ENCODE data around the gene PLSCR4.

Gene PLSCR4

DNA sequence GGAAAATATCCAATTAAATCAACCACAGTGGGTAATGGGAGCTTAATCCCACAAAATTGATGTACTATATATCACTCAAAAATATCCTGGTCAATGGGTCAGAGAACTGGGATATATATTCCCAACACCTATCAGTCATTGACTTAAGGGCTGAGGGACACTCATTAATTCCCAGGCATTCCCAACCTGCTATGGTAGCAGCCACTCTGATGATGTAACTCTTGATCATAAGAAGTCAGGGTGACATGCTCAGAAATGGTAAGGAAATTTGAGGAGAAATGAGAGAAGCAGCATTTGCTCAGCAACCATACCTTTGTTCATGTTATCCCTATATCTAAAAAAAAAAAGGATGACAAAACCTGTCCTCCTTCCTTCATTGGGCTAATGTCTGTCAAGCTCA lies 86.8 kb downstream of the PLSCR4 start:
- in situ Hi-C loops (cut with HindIII; ENCODE audit: low sequenced_read_pairs): no loop called here

DNA sequence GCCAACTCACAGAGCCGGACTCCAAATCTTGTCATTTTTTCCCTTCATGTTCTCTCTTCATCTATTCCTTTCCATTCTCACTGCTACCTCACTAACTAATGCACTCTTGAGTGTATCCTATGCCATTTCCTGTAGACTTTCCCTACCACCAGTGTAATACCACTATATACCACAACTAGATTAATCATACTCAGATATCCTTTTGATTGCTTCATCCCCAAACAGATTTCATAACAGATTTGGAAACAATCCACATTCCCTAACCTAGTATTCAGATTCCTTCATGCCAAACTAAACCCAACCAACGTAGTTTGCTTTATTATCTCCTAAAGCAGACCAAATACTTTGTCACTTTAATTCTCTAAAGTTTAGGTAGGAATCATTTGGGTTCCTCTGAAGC lies 87.3 kb downstream of the PLSCR4 start:
- in situ Hi-C loops (cut with HindIII; ENCODE audit: low sequenced_read_pairs): no loop called here

DNA sequence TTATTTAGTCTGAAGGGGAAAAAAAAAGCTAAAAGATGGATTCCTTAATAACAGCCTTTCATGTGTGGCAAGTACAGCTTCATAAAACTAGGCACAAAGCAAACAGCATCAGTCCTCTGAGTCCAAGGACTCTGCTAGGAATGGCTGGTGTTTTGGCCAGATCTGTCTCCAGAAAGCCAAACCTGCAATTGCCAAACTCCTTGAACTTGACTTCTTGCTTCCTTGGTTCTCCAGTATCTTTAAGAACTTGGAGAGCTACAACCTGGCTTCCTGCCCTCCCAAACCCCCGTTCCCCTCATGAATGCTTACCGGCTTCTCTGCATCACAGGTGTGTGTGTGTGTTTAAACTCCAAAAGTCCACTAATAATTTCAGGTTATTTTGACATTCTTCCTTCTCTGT lies 88.3 kb downstream of the PLSCR4 start:
- in situ Hi-C loops (cut with HindIII; ENCODE audit: low sequenced_read_pairs): no loop called here

DNA sequence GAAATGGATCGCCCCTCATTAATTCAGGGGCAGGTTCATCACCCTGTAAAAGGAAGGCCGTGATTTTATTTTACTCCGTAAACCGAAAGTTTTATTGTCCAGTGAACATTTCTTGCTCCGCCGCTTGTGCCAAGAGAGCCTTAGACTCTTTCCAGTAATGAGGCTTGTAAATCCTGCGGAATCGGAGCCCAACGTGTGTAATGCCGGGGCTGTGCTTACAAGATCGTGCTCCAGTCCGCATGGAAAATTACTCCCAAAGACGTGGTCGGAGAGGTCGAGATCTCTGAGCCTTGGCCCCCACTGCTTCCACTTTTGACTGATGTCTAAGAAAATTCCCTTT lies 89.3 kb downstream of the PLSCR4 start:
- in situ Hi-C loops (cut with HindIII; ENCODE audit: low sequenced_read_pairs): no loop called here

DNA sequence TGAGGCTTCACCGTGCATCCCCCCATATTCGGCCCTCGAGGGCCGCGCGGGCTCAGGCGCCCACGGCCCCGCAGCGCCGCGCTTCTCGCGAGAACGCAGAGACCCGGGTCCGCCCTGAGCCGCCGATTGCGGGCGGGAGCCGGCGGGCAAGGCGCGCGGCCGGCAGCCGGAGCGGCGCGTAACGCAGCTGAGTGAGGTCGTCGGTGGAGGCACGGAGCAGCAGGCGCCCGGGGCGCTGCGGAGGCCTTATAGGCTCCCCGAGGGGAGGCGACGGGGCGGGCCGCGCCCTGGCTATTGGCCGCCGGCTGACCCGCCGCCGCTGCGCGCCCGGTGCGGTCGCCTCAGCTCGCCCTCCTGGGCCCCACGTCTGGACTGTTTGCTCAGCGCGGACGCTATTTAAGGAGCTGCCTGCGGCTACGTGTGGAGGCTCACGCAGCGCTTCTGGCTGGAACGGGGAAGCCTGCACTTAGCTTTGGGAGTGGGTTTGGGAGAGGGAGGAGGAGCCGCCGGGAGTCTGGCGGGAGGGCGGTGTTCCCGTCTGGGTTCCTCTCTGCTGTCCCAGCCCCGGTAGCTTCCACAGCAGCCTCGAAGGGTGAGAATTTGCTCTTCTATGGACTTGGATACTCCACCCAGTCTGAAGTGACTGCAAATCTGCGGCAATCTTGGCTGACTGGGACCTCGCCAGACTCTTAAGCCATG lies 89.8 kb downstream of the PLSCR4 start, which contains the start of gene PLOD2:
Gene PLOD2, minus strand, starts transcription at position 221 of the 699 bp plus-strand sequence. Its CDS starts 195 bp downstream, at position 26.
- in situ Hi-C loops (cut with HindIII; ENCODE audit: low sequenced_read_pairs): no loop called here

DNA sequence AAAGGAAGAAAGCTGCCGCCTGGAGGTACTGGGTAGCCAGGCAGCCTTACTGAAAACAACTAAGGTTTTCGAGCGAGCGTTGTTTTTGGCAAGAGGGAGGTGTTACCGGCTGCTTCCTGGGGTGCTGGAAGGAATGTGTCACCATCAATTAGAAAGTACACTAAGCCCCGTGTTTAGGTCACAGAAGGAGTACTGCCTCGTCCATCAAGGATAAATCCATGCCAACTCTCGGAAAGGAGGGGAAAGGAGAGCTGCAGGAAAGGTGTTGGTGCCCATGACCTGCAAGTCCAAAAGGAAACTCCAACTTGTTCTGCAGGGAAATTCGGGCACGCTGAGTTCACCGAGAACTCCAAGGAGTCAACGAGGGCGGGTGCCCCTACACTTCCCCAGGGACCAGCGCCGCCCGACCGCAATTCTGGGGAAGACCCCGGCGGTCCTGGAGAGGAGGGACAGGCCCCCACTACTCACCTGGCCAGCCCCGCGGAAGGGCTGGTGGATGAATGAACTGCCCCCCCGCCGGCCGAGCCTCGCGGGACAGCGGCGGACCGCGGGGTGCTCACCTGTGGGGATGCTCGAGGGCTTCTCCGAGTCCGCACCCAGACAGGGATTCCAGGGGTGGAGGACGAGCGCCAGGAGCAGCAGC lies 90.5 kb downstream of the PLSCR4 start:
- in situ Hi-C loops (cut with HindIII; ENCODE audit: low sequenced_read_pairs): no loop called here

DNA sequence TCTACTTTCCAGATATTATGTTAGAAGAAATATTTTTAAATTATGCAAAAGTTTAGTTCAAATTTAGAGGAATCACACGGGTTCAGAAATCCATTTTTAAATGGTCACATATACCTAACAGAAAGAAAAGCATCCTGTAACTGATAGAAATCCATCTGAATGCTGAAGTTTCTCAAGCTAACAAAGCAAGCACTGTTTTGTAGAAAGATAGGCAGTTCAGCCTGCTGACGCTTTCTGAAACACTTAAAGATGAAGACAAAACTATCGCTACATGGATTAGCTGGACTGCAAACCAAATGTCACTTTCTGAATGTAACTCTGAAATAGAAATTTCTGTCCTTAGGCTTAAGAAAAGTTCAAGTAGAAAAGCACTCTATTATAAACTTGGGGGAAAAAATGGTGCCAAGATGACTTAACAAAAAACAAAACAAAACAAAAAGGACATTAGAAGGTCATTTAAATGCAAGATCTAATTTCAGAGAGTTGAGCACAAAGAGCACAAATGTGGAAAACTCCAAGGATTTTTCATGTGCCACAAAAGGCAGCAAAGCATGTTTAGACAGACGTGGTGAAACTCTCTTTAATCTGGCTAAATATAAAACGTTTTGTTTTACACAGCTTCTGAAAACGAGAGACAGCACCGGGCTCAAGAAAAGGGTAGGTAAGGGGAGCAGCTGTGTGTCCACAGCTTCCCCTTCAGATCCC lies 91.1 kb downstream of the PLSCR4 start:
- in situ Hi-C loops (cut with HindIII; ENCODE audit: low sequenced_read_pairs): loop anchor here (5.0 kb wide), 1 partner anchor 87 kb away; no protein-coding TSS in a partner anchor

DNA sequence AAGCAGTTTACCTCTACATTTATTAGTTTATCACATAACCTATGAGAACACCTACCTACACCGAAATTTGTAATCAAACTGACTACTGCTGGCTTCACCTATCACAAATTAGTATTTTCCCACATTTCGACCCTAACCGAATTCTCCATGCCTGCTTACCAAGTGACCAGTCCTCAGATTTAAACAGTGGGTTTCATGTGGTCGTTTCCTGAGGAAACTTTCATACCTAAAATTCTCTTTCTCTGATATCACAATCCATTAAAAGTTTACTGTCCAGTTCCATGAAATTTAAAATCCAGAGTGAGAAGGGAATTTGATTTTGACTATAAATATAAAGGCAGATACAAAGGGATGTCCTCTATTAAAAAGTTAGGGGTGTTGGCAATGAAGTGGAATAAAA lies 91.9 kb downstream of the PLSCR4 start:
- in situ Hi-C loops (cut with HindIII; ENCODE audit: low sequenced_read_pairs): loop anchor here (5.0 kb wide), 1 partner anchor 87 kb away; no protein-coding TSS in a partner anchor

DNA sequence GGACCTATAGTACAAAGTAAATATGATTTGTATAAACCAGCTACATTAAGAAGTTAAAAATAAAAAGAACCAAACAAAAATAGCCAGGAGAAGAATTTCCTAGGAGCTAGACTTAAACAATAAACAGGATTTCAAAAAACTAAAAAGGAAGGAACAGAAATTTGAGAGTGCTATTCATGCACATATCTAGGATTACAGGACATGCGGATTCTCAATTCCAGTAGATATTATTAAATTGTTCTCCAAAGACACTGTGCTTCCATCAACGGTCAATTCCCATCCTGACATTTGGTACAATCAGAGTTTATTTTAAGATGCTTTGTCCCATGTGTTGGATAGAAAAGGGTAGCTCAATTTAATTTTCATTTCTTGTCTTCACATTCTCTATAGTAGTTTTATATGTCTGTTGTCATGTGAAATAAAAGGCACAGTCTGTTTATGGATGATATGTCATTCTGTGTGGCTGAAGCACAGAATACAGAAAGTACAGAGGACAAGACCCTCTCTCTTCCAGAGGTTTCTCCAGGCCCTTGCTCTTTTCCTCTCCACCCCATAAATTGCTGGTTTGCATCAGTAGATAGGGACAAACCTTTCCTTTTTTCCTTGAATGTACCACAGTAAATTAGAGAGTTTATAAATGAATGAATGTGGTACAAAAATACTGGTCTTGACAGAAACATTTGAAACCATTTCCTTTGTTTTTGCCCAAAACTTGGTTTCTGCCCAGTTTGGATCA lies 93.4 kb downstream of the PLSCR4 start:
- in situ Hi-C loops (cut with HindIII; ENCODE audit: low sequenced_read_pairs): loop anchor here (5.0 kb wide), 1 partner anchor 85 kb away; no protein-coding TSS in a partner anchor

DNA sequence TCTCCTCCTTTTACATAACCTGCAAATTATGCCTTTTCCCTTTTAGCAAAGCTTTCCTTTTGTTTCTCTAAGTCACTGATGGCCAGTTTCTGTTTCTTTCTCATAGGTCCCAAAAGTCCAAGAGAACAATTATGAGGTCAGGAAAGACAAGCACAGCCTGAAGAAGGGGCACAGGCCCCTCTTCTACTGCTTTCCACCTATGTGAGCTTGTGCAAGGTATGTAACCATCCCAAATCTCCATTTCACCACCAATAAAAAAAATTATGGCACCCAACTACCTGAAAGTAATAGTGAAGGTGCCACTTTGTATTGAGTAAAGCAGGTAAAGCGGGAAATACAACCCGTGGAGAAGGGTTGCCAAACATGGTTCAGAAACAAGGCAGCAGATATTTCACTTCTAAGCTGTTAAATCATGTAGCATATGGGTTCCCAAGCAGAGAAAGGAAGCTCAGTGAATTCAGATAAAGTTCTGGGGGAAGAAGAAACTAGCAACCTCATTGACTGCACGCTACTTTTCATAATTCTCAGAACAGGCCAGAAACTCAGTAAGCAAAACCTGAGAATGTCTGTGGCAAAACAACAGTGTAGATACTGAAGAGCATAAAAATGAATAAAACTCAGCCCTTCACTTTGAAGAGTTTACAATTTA lies 94.1 kb downstream of the PLSCR4 start:
- in situ Hi-C loops (cut with HindIII; ENCODE audit: low sequenced_read_pairs): loop anchor here (5.0 kb wide), 1 partner anchor 84 kb away; no protein-coding TSS in a partner anchor

DNA sequence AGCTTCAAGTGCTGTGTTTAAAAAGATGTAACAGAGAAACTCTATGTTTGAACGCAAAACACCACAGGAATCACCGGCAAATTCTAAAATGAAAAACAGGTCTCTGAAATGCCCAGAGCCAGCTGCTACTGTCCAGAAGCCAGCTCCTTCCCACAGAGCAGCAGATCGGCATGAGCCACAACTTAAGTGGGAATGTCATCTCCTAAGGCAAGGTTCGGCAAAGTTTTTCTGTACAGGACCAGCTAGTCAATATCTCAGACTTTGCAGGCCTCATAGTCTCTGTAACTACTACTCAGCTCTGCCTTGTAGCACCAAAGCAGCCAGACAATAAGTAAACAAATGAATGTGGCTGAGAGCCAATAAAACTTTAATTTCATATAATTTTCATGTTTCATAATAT lies 94.8 kb downstream of the PLSCR4 start:
- in situ Hi-C loops (cut with HindIII; ENCODE audit: low sequenced_read_pairs): loop anchor here (5.0 kb wide), 1 partner anchor 84 kb away; no protein-coding TSS in a partner anchor

DNA sequence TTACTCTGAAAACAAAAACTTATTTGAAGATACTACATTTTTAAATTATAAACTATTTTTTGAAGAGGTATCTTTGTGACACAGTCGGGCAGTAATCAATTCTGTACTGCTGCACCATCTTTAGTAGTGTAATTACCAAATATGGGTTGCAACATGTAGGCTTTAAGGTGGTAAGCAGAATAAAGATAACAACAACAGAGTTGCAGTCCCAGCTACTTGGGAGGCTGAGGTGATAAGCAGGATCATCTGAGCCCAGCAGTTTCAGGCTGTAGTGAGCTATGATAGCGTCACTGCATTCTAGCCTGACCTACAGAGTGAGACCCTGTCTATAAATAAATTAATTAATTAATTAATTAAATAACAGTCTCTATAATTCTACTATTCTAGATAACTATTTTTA lies 95.9 kb downstream of the PLSCR4 start:
- in situ Hi-C loops (cut with HindIII; ENCODE audit: low sequenced_read_pairs): loop anchor here (5.0 kb wide), 1 partner anchor 83 kb away; no protein-coding TSS in a partner anchor

DNA sequence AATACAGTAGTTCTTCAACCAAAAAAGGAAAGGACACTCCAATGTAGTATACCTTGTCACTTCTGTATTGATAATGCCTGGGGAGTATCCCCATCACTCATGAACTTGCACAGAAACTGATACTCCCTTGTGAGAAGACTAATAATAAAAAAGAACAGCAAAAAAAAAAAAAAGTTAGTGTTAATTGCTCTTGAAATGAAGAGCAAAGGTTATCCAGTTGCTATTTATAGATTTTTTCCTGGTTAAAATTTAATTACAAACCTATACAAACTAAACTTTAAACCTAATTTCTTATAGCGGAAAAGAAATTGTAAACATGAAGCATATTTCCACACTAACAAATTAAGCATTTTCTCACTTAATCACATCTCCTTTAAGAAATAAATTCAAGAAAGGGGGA lies 96.6 kb downstream of the PLSCR4 start:
- in situ Hi-C loops (cut with HindIII; ENCODE audit: low sequenced_read_pairs): no loop called here

DNA sequence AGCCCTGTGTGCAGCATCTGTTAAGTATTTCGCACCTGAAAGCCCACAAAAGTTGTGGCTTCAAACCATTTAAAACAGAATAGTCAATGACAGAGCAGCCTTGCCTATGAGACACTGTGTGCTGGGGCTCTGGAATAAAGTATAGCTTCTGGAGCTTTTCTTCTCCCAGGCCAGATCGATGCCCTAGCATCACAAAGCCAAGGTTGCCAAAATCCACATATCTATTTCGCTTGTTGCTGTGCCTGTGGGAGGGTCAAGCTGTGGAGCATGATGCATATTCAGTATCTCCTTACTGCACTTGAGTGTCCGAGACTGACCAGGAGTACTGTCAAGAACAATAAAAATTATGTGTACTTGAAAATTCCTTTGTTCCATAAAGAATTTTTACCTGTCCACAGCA lies 97.5 kb downstream of the PLSCR4 start:
- in situ Hi-C loops (cut with HindIII; ENCODE audit: low sequenced_read_pairs): no loop called here

DNA sequence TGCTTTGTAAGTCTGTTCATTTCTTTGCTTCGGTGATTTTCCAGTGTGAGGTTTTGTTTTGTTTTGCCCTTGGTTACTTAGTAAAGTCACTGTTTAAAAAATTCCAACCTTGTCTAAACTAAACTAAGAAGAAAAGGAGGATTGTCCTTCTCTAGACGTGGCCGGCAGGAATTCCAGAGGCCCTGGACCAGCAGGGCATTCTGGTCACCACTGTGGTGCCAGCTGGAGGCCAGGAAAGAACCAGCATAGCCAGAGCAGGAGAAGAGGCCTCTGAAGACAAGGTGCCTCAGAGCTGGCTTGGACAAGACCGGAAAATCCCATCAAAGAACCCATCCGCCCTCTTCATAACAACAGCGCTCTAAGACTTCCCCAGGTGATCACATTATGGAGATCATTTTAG lies 98.1 kb downstream of the PLSCR4 start:
- in situ Hi-C loops (cut with HindIII; ENCODE audit: low sequenced_read_pairs): no loop called here

DNA sequence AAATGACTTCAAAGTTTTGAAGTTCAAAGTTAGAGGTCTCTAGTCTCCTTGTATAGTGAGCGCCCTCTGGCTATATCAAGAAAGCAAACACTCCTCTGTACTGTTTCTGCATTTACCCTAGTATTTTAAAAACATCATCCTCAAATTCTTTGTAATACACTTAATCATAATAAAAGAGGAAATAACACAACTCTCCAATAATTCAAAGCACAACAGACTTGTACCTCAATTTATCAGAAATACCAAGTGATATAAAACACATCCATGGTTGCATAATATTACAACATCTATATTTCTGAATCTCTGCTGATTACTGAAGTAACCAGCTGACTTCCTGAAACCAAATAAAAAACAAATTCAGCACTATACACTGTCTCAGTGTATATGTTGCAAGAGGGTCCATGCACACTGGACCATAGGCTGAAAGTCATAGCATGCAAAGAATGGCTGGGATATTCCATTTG lies 102.4 kb downstream of the PLSCR4 start:
- in situ Hi-C loops (cut with HindIII; ENCODE audit: low sequenced_read_pairs): no loop called here

DNA sequence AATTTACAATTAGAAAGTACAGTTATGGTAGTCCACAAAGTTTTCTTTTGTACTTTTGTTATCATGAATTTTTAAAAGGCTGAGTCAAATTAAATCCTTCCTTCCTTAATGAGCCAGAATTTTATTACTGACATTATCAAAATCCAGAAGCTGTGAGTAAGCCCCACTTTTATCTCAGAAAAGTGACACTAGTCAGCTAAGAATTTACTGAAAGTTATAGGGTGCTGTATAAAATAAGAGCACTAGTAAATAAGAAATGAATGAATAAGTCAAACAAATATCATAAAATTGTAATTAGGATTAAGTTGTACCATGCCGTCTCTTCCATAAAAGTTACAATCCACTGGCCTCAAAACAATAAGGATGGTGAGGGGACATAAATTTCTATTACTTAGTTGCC lies 105.3 kb downstream of the PLSCR4 start:
- in situ Hi-C loops (cut with HindIII; ENCODE audit: low sequenced_read_pairs): no loop called here

DNA sequence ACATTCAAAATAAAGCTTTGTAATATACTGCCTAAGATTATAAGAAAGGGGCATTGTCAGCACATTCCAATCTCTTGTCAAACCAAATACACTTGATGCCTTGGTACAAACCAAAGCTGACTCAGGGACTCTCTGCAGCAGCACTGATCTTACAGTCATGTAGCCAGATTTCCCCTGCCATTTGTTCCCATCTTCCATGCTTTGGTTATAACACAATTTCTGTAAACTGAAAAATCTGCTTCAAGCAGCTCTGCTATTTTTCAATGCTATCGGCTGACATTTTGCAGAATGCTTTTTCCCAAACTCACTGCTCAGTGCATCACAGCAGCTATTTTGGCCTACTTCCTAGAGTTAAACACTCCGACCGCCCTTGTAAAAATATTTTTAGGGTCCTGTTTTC lies 108.1 kb downstream of the PLSCR4 start:
- in situ Hi-C loops (cut with HindIII; ENCODE audit: low sequenced_read_pairs): no loop called here

Measured in endothelial cell of hepatic sinusoid (primary cell).